CD8-positive, alpha-beta memory T cell (primary cell): ENCODE measurements around the gene CD209. TPM values are rescaled to one million over a fixed set of nuclear protein-coding genes. Genes with fewer than 3 reads are reported as not detected.
A peak's percentile ranks its signal among the peaks of the same experiment; 100 is the strongest.

Experiments used
- CTCF ChIA-PET: fragments of 350-600 bp; sonication (Branson Sonifier 250); formaldehyde crosslinking; loops from one replicate; lab custom pipeline; 2021; ENCODE audit warnings: antibody characterized with exemption; lab: Charles Lee
- POLR2A ChIA-PET: fragments of 350-600 bp; sonication (Branson Sonifier 250); formaldehyde crosslinking; loops from one replicate; lab custom pipeline; 2021; ENCODE audit warnings: antibody characterized with exemption; lab: Charles Lee
- DNase-seq, 5 donors: peaks; one replicate each; pipeline versions ENCODE4 v3.0.0 to v3.0.0-alpha.2; 2020 to 2022; ENCODE audit warnings: mixed read lengths in 1 of 5
- H3K27ac ChIP-seq: one replicate; pipeline ENCODE4 v1.7.0; 2013; ENCODE audit warnings: low read depth, mild to moderate bottlenecking, low read length, moderate library complexity
- H3K27me3 ChIP-seq: 2 replicates; pipeline ENCODE4 v1.7.0; 2013; ENCODE audit warnings: low read length, mild to moderate bottlenecking; ENCODE audit not compliant: insufficient read depth, poor library complexity, severe bottlenecking
- H3K36me3 ChIP-seq: 2 replicates; pipeline ENCODE4 v1.7.0; 2013; ENCODE audit warnings: mild to moderate bottlenecking, low read length, moderate library complexity; ENCODE audit not compliant: insufficient read depth
- H3K4me1 ChIP-seq: 2 replicates; pipeline ENCODE4 v1.7.0; 2013; ENCODE audit warnings: mild to moderate bottlenecking, low read length, moderate library complexity; ENCODE audit not compliant: insufficient read depth
- H3K4me3 ChIP-seq: 2 replicates; pipeline ENCODE4 v1.7.0; 2013; ENCODE audit warnings: mild to moderate bottlenecking, low read length
- H3K9me3 ChIP-seq: 2 replicates; pipeline ENCODE4 v1.7.0; 2013; ENCODE audit warnings: mild to moderate bottlenecking, low read length
- H3K27ac Mint-ChIP-seq, 8 donors: one replicate each; pipeline ENCODE4 v1.8.0; 2020 to 2021; ENCODE audit warnings: mixed read lengths in 8 of 8, mild to moderate bottlenecking in 6 of 8, inconsistent platforms in 3 of 8, moderate library complexity in 3 of 8
- H3K27me3 Mint-ChIP-seq, 2 donors: one replicate each; pipeline ENCODE4 v1.8.0; 2020 to 2021; ENCODE audit warnings: mixed read lengths in 2 of 2, mild to moderate bottlenecking in 1 of 2, moderate library complexity in 1 of 2
- H3K36me3 Mint-ChIP-seq, 3 donors: one replicate each; pipeline ENCODE4 v1.8.0; 2020 to 2021; ENCODE audit warnings: mixed read lengths in 3 of 3, inconsistent platforms in 1 of 3, mild to moderate bottlenecking in 1 of 3
- H3K4me1 Mint-ChIP-seq, 3 donors: one replicate each; pipeline ENCODE4 v1.8.0; 2020 to 2021; ENCODE audit warnings: mixed read lengths in 3 of 3, inconsistent platforms in 1 of 3, mild to moderate bottlenecking in 1 of 3
- H3K4me3 Mint-ChIP-seq, 7 donors: one replicate each; pipeline ENCODE4 v1.8.0; 2020 to 2021; ENCODE audit warnings: mixed read lengths in 7 of 7, mild to moderate bottlenecking in 6 of 7, moderate library complexity in 4 of 7, inconsistent platforms in 2 of 7
- H3K9me3 Mint-ChIP-seq, 5 donors: one replicate each; pipeline ENCODE4 v1.8.0; 2020 to 2022; ENCODE audit warnings: mixed read lengths in 5 of 5, mild to moderate bottlenecking in 3 of 5, moderate library complexity in 2 of 5, inconsistent platforms in 1 of 5
- polyA plus RNA-seq: library from polyadenylated mRNA; unstranded; fragments of 300-500 nt; fragmentation: Illumina TruSeq; gene quantifications from one replicate; pipeline ENCODE4 v1.2.3, GENCODE V29; 2021
- total RNA-seq, 2 experiments: library from RNA; stranded (reverse); gene quantifications; one replicate each; pipeline ENCODE4 v1.2.3, GENCODE V29; 2021

CD209 gene
- total and polyA plus RNA-seq, 3 experiments from 2014 or later: 0.16 to 0.28 TPM; not detected in 1

- CTCF ChIA-PET: no interaction called here
- Histone ChIP-seq H3K9me3 (no peaks in the 10 kb centered on the region), H3K27ac (no peak overlapping the region), H3K4me3 (no peak overlapping the region), H3K27me3 (peaks cover 17% of the 10 kb centered on the region), H3K36me3 (no peaks in the 10 kb centered on the region), H3K4me1 (peaks cover 13% of the 10 kb centered on the region)
- Mint-ChIP-seq H3K36me3 (no peaks in the 10 kb centered on the region), H3K27me3 (peaks cover 31 to 53% of the 10 kb centered on the region in 2 donors), H3K4me3 (no peak overlapping the region), H3K4me1 (peaks cover 0 to 19% (median 2%) of the 10 kb centered on the region in 3 donors), H3K27ac (peak overlapping the region in 1 of 8 donors; percentile 66), H3K9me3 (peaks cover 0 to 1% (median 0%) of the 10 kb centered on the region in 5 donors)
- POLR2A ChIA-PET: no interaction called here
- no peak for DNase-seq
Measured at GRCh38 chr19:7729211-7729610, 18.1 kb downstream of the CD209 start.

- H3K36me3 ChIP-seq: no peaks in the 10 kb centered on the region
- POLR2A ChIA-PET: no interaction called here
- H3K36me3 Mint-ChIP-seq: peaks cover 0 to 3% (median 0%) of the 10 kb centered on the region in 3 donors
- no peak overlapping the region for H3K4me3 Mint-ChIP-seq
- CTCF ChIA-PET: no interaction called here
- H3K27ac ChIP-seq: no peak overlapping the region
- H3K4me1 Mint-ChIP-seq: peaks cover 0 to 17% (median 2%) of the 10 kb centered on the region in 3 donors
- no peak overlapping the region for H3K4me3 ChIP-seq
- peaks cover 26 to 44% of the 10 kb centered on the region in 2 donors for H3K27me3 Mint-ChIP-seq
- peaks cover 17% of the 10 kb centered on the region for H3K27me3 ChIP-seq
- H3K27ac Mint-ChIP-seq: peak overlapping the region in 2 of 8 donors; percentile 38 to 89
- no peak for DNase-seq
- no peaks in the 10 kb centered on the region for H3K9me3 Mint-ChIP-seq
- no peaks in the 10 kb centered on the region for H3K9me3 ChIP-seq
- H3K4me1 ChIP-seq: peaks cover 13% of the 10 kb centered on the region
Measured at GRCh38 chr19:7725791-7726190, 21.5 kb downstream of the CD209 start.

- no peak overlapping the region for H3K4me3 Mint-ChIP-seq
- ChIA-PET POLR2A (no interaction called here), CTCF (no interaction called here)
- no peak overlapping the region for H3K27ac Mint-ChIP-seq
- H3K36me3 Mint-ChIP-seq: peaks cover 0 to 3% (median 0%) of the 10 kb centered on the region in 3 donors
- no peak for DNase-seq
- H3K4me1 ChIP-seq: peaks cover 9% of the 10 kb centered on the region
- H3K27me3 ChIP-seq: no peaks in the 10 kb centered on the region
- H3K9me3 ChIP-seq: no peaks in the 10 kb centered on the region
- peaks cover 0 to 3% (median 0%) of the 10 kb centered on the region in 5 donors for H3K9me3 Mint-ChIP-seq
- no peak overlapping the region for H3K4me3 ChIP-seq
- peaks cover 0 to 13% of the 10 kb centered on the region in 2 donors for H3K27me3 Mint-ChIP-seq
- H3K4me1 Mint-ChIP-seq: peaks cover 5 to 9% (median 8%) of the 10 kb centered on the region in 3 donors
- no peak overlapping the region for H3K27ac ChIP-seq
- H3K36me3 ChIP-seq: no peaks in the 10 kb centered on the region
Measured at GRCh38 chr19:7722231-7722651, 25.1 kb downstream of the CD209 start.

- Mint-ChIP-seq H3K36me3 (peaks cover 0 to 8% (median 0%) of the 10 kb centered on the region in 3 donors), H3K27me3 (peaks cover 0 to 7% of the 10 kb centered on the region in 2 donors), H3K9me3 (peaks cover 0 to 6% (median 0%) of the 10 kb centered on the region in 5 donors), H3K4me3 (no peak overlapping the region), H3K4me1 (peaks cover 5 to 9% (median 8%) of the 10 kb centered on the region in 3 donors), H3K27ac (no peak overlapping the region)
- Histone ChIP-seq H3K4me1 (peaks cover 9% of the 10 kb centered on the region), H3K9me3 (no peaks in the 10 kb centered on the region), H3K4me3 (no peak overlapping the region), H3K36me3 (no peaks in the 10 kb centered on the region), H3K27me3 (no peaks in the 10 kb centered on the region), H3K27ac (no peak overlapping the region)
- ChIA-PET POLR2A (no interaction called here), CTCF (no interaction called here)
- no peak for DNase-seq
Measured at GRCh38 chr19:7720351-7720750, 27.0 kb downstream of the CD209 start.

- no peaks in the 10 kb centered on the region for H3K9me3 ChIP-seq
- H3K36me3 Mint-ChIP-seq: peaks cover 0 to 8% (median 0%) of the 10 kb centered on the region in 3 donors
- peaks cover 5 to 11% (median 9%) of the 10 kb centered on the region in 3 donors for H3K4me1 Mint-ChIP-seq
- no peak overlapping the region for H3K27ac ChIP-seq
- H3K4me1 ChIP-seq: peaks cover 9% of the 10 kb centered on the region
- ChIA-PET POLR2A (no interaction called here), CTCF (interaction anchor here (1.4 kb wide), 1 partner anchor 38 kb away, joined by 3 read pairs; the partner anchor contains the start of gene TRAPPC5)
- H3K4me3 Mint-ChIP-seq: peak overlapping the region in 4 of 7 donors; percentile 35 to 51 (median 42)
- H3K27ac Mint-ChIP-seq: peak overlapping the region in 5 of 8 donors; percentile 42 to 74 (median 59)
- H3K27me3 Mint-ChIP-seq: peaks cover 3 to 7% of the 10 kb centered on the region in 2 donors
- DNase-seq: peak in 1 of 5 donors; percentile 44
- no peaks in the 10 kb centered on the region for H3K27me3 ChIP-seq
- no peaks in the 10 kb centered on the region for H3K36me3 ChIP-seq
- no peak overlapping the region for H3K4me3 ChIP-seq
- peaks cover 0 to 6% (median 0%) of the 10 kb centered on the region in 5 donors for H3K9me3 Mint-ChIP-seq
Measured at GRCh38 chr19:7718668-7719067, 28.7 kb downstream of the CD209 start.

- Mint-ChIP-seq H3K9me3 (peaks cover 0 to 6% (median 0%) of the 10 kb centered on the region in 5 donors), H3K4me1 (peaks cover 5 to 11% (median 9%) of the 10 kb centered on the region in 3 donors), H3K27me3 (peaks cover 0 to 3% of the 10 kb centered on the region in 2 donors), H3K36me3 (peaks cover 0 to 5% (median 0%) of the 10 kb centered on the region in 3 donors), H3K4me3 (no peak overlapping the region), H3K27ac (no peak overlapping the region)
- Histone ChIP-seq H3K4me3 (no peak overlapping the region), H3K36me3 (no peaks in the 10 kb centered on the region), H3K9me3 (no peaks in the 10 kb centered on the region), H3K27me3 (no peaks in the 10 kb centered on the region), H3K27ac (no peak overlapping the region), H3K4me1 (peaks cover 9% of the 10 kb centered on the region)
- ChIA-PET POLR2A (no interaction called here), CTCF (no interaction called here)
- DNase-seq: no peak
Measured at GRCh38 chr19:7716762-7717161, 30.6 kb downstream of the CD209 start.

- no peak for DNase-seq
- H3K4me3 ChIP-seq: no peak overlapping the region
- POLR2A ChIA-PET: interaction anchor here (0.6 kb wide), 1 partner anchor 91 kb away, joined by 6 read pairs; no protein-coding TSS in a partner anchor
- no peak overlapping the region for H3K27ac ChIP-seq
- no peaks in the 10 kb centered on the region for H3K36me3 ChIP-seq
- H3K36me3 Mint-ChIP-seq: peaks cover 0 to 5% (median 0%) of the 10 kb centered on the region in 3 donors
- peaks cover 0 to 3% of the 10 kb centered on the region in 2 donors for H3K27me3 Mint-ChIP-seq
- peaks cover 5 to 11% (median 9%) of the 10 kb centered on the region in 3 donors for H3K4me1 Mint-ChIP-seq
- H3K9me3 Mint-ChIP-seq: peaks cover 0 to 6% (median 0%) of the 10 kb centered on the region in 5 donors
- H3K27ac Mint-ChIP-seq: no peak overlapping the region
- H3K4me1 ChIP-seq: peaks cover 9% of the 10 kb centered on the region
- H3K9me3 ChIP-seq: no peaks in the 10 kb centered on the region
- no peaks in the 10 kb centered on the region for H3K27me3 ChIP-seq
- H3K4me3 Mint-ChIP-seq: no peak overlapping the region
- CTCF ChIA-PET: no interaction called here
Measured at GRCh38 chr19:7715671-7716070, 31.7 kb downstream of the CD209 start.

- Mint-ChIP-seq H3K27ac (peak overlapping the region in 2 of 8 donors; percentile 20), H3K9me3 (no peaks in the 10 kb centered on the region), H3K4me1 (peaks cover 15 to 30% (median 17%) of the 10 kb centered on the region in 3 donors), H3K36me3 (no peaks in the 10 kb centered on the region), H3K27me3 (peaks cover 0 to 3% of the 10 kb centered on the region in 2 donors), H3K4me3 (no peak overlapping the region)
- H3K27me3 ChIP-seq: no peaks in the 10 kb centered on the region
- no peak overlapping the region for H3K27ac ChIP-seq
- no peaks in the 10 kb centered on the region for H3K9me3 ChIP-seq
- H3K4me1 ChIP-seq: peaks cover 26% of the 10 kb centered on the region
- ChIA-PET CTCF (interaction anchor here (3.1 kb wide), 1 partner anchor 30 kb away, joined by 10 read pairs; the partner anchor contains the start of gene TRAPPC5), POLR2A (no interaction called here)
- H3K36me3 ChIP-seq: no peaks in the 10 kb centered on the region
- H3K4me3 ChIP-seq: no peak overlapping the region
- no peak for DNase-seq
Measured at GRCh38 chr19:7710616-7711015, 36.7 kb downstream of the CD209 start.
